Smooth muscle cell (in vitro differentiated cells): Measurements from ENCODE around the gene GBP4. TPM values are rescaled to one million over a fixed set of nuclear protein-coding genes. Genes with fewer than 3 reads are reported as not detected.

Experiments used
- DNase-seq: peaks from one replicate; lab custom pipeline; 2025; ENCODE audit not compliant: unreplicated experiment; lab: John Stamatoyannopoulos, UW
- H2AFZ ChIP-seq: fragments of 200-600 bp; sonication (generic); 2 replicates; pipeline ENCODE4 v1.6.0; 2016; ENCODE audit warnings: antibody characterized with exemption, low read depth, mild to moderate bottlenecking
- H3F3A ChIP-seq: fragments of 200-600 bp; sonication (generic); 2 replicates; pipeline ENCODE4 v1.6.0; 2017; ENCODE audit warnings: antibody characterized with exemption, low read depth
- H3K27ac ChIP-seq: fragments of 200-600 bp; sonication (generic); 2 replicates; pipeline ENCODE4 v1.5.1; 2016; ENCODE audit warnings: low read depth, mild to moderate bottlenecking
- H3K27me3 ChIP-seq: fragments of 200-600 bp; sonication (generic); 2 replicates; pipeline ENCODE4 v1.6.1; 2016; ENCODE audit warnings: low read depth, mild to moderate bottlenecking
- H3K36me3 ChIP-seq: fragments of 200-600 bp; sonication (generic); 2 replicates; pipeline ENCODE4 v1.5.1; 2016; ENCODE audit warnings: low read depth
- H3K4me1 ChIP-seq: fragments of 200-600 bp; sonication (generic); 2 replicates; pipeline ENCODE4 v1.5.1; 2016; ENCODE audit warnings: low read depth
- H3K4me2 ChIP-seq: fragments of 200-600 bp; sonication (generic); 2 replicates; pipeline ENCODE4 v1.6.0; 2016; ENCODE audit warnings: mild to moderate bottlenecking
- H3K4me3 ChIP-seq: fragments of 200-600 bp; sonication (generic); 2 replicates; pipeline ENCODE4 v1.5.1; 2016; ENCODE audit warnings: mild to moderate bottlenecking
- H3K79me2 ChIP-seq: fragments of 200-600 bp; sonication (generic); 2 replicates; pipeline ENCODE4 v1.6.0; 2016; ENCODE audit warnings: low read depth, mild to moderate bottlenecking
- H3K9ac ChIP-seq: fragments of 200-600 bp; sonication (generic); 2 replicates; pipeline ENCODE4 v1.6.0; 2016; ENCODE audit warnings: low read depth
- H3K9me3 ChIP-seq: fragments of 200-600 bp; sonication (generic); replicated peaks from 2 replicates; pipeline ENCODE4 v1.5.1; 2016; ENCODE audit warnings: low read depth
- H4K20me1 ChIP-seq: fragments of 200-600 bp; sonication (generic); 2 replicates; pipeline ENCODE4 v1.6.0; 2016; ENCODE audit warnings: low read depth
- CTCF ChIP-seq: fragments of 200-600 bp; sonication (generic); IDR thresholded peaks from 2 replicates; pipeline ENCODE4 v1.5.1; 2017; ENCODE audit warnings: borderline replicate concordance, mild to moderate bottlenecking, antibody characterized with exemption; ENCODE audit not compliant: insufficient read depth, poor library complexity, severe bottlenecking
- WGBS: methylation state at CpG from one replicate; pipeline ENCODE4 v1.1.7; 2016; ENCODE audit warnings: low lambda C conversion rate; 5-methylcytosine and 5-hydroxymethylcytosine counted together
- polyA plus RNA-seq: library from polyadenylated mRNA; unstranded; fragments of >200 nt; fragmentation: Nextera tagmentation; extraction: Ambion mirVana; gene quantifications from 2 replicates; pipeline ENCODE4 v1.2.1, GENCODE V29; 2016
- total RNA-seq: library from RNA; depleted of rRNA; stranded (reverse); fragments of >200 nt; gene quantifications from 2 replicates; pipeline ENCODE4 v1.2.3, GENCODE V29; 2014

Gene GBP4
- total and polyA plus RNA-seq, 2 experiments from 2014 or later: 0.11 to 0.31 TPM

GRCh38 chr1:89213347-89213746, 14.6 kb upstream of the GBP4 start:
- Histone ChIP-seq H3K27ac (no peak overlapping the region), H3K4me3 (no peak overlapping the region), H2AFZ (no peak overlapping the region), H3K9ac (no peak overlapping the region), H3K27me3 (no peaks in the 10 kb centered on the region), H3K4me2 (no peak overlapping the region), H3K79me2 (no peaks in the 10 kb centered on the region), H3F3A (no peaks in the 10 kb centered on the region), H4K20me1 (no peaks in the 10 kb centered on the region), H3K4me1 (no peaks in the 10 kb centered on the region), H3K9me3 (no peaks in the 10 kb centered on the region), H3K36me3 (no peaks in the 10 kb centered on the region)
- no peak for DNase-seq
- WGBS: 85% methylated on average over 1 of the region's 1 CpG
- TF ChIP-seq CTCF: no peak

GRCh38 chr1:89211035-89211634, 12.4 kb upstream of the GBP4 start:
- Histone ChIP-seq H3K4me1 (no peaks in the 10 kb centered on the region), H3K79me2 (no peaks in the 10 kb centered on the region), H2AFZ (no peak overlapping the region), H3K4me3 (no peak overlapping the region), H3K4me2 (no peak overlapping the region), H3K9ac (no peak overlapping the region), H3K9me3 (no peaks in the 10 kb centered on the region), H3K36me3 (no peaks in the 10 kb centered on the region), H3F3A (no peaks in the 10 kb centered on the region), H3K27ac (no peak overlapping the region), H4K20me1 (no peaks in the 10 kb centered on the region), H3K27me3 (no peaks in the 10 kb centered on the region)
- DNase-seq: no peak
- TF ChIP-seq CTCF: no peak
- WGBS: 93% methylated on average over 1 of the region's 1 CpG

GRCh38 chr1:89206373-89206772, 7.6 kb upstream of the GBP4 start:
- Histone ChIP-seq H3K27ac (no peak overlapping the region), H3K9ac (no peak overlapping the region), H3K36me3 (no peaks in the 10 kb centered on the region), H3K4me3 (no peak overlapping the region), H3K4me1 (no peaks in the 10 kb centered on the region), H3K27me3 (no peaks in the 10 kb centered on the region), H3K9me3 (no peaks in the 10 kb centered on the region), H3F3A (peaks cover 12% of the 10 kb centered on the region), H3K4me2 (no peak overlapping the region), H2AFZ (no peak overlapping the region), H3K79me2 (no peaks in the 10 kb centered on the region), H4K20me1 (no peaks in the 10 kb centered on the region)
- TF ChIP-seq CTCF: no peak
- DNase-seq: no peak
- 95% methylated on average over 3 of the region's 3 CpGs for WGBS

GRCh38 chr1:89203166-89203565, 4.4 kb upstream of the GBP4 start:
- no peak overlapping the region for H2AFZ ChIP-seq
- H3K9ac ChIP-seq: no peak overlapping the region
- DNase-seq: no peak
- H3K4me2 ChIP-seq: no peak overlapping the region
- WGBS: 57% methylated on average over 1 of the region's 1 CpG
- H3K9me3 ChIP-seq: no peaks in the 10 kb centered on the region
- no peaks in the 10 kb centered on the region for H3K27me3 ChIP-seq
- H3K4me3 ChIP-seq: no peak overlapping the region
- peaks cover 12% of the 10 kb centered on the region for H3F3A ChIP-seq
- peak overlapping the region; percentile 18 for H3K27ac ChIP-seq
- TF ChIP-seq CTCF: no peak
- no peaks in the 10 kb centered on the region for H3K4me1 ChIP-seq
- no peaks in the 10 kb centered on the region for H4K20me1 ChIP-seq
- no peaks in the 10 kb centered on the region for H3K36me3 ChIP-seq
- H3K79me2 ChIP-seq: no peaks in the 10 kb centered on the region
